HFFc6 (cell line): ENCODE results near the gene DUSP22. TPM values are rescaled to one million over a fixed set of nuclear protein-coding genes. Genes with fewer than 3 reads are reported as not detected.

Source experiments
- DNase-seq: peaks from one replicate; pipeline ENCODE4 v3.0.0-alpha.2; 2018
- H3K27ac Mint-ChIP-seq: 2 replicates; pipeline ENCODE4 v1.8.0; 2020; ENCODE audit warnings: mild to moderate bottlenecking, mixed read lengths
- H3K27me3 Mint-ChIP-seq: 2 replicates; pipeline ENCODE4 v1.8.0; 2021; ENCODE audit warnings: mild to moderate bottlenecking, moderate library complexity, mixed read lengths; ENCODE audit not compliant: insufficient read depth
- H3K36me3 Mint-ChIP-seq: 2 replicates; pipeline ENCODE4 v1.8.0; 2021; ENCODE audit warnings: low read depth, mixed read lengths
- H3K4me1 Mint-ChIP-seq: 2 replicates; pipeline ENCODE4 v1.8.0; 2020; ENCODE audit warnings: low read depth, mixed read lengths
- H3K4me3 Mint-ChIP-seq: 2 replicates; pipeline ENCODE4 v1.8.0; 2020; ENCODE audit warnings: mild to moderate bottlenecking, moderate library complexity, mixed read lengths
- H3K9me3 Mint-ChIP-seq: 2 replicates; pipeline ENCODE4 v1.8.0; 2020; ENCODE audit warnings: mild to moderate bottlenecking, mixed read lengths
- CTCF ChIP-seq: fragments of 200-600 bp; sonication (generic); IDR thresholded peaks from 2 replicates; pipeline ENCODE4 v1.5.0; 2021; ENCODE audit warnings: antibody characterized with exemption, mild to moderate bottlenecking
- total RNA-seq, 6 experiments: library from RNA; stranded (reverse); fragmentation: NEBNext Ultra II Directional; extraction: Animal tissue kit (Norgen Biotek cat#: 25700); gene quantifications; 2 replicates in 1 of 6; 3 replicates in 5 of 6; pipeline ENCODE4 v1.2.3, GENCODE V29; 2021

The DUSP22 gene
- total RNA-seq, 6 experiments from 2014 or later, result 6.8 to 11.9 (median 9.2) TPM

DNA sequence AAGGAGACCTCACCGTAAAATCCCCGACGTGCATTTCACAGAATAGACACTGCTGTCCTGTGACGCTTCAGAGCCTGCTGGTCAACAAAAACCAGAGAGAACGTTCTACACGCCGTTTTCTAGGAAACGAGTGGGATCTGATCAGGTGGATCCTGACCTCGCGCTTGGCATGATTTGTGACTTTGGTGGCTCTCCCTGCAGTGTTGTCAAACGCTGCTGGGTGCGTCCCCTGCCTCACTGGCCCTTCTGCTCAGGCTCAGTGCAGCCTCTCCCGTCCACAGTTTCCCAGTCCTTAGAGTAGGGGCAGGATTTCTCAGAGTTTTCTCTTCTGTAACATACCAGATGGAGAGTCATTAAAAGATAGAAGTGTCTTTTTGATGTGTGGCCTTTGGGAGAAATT lies 71.6 kb downstream of the DUSP22 start:
- H3K9me3 Mint-ChIP-seq, result peaks cover 21% of the 10 kb centered on the region

DNA sequence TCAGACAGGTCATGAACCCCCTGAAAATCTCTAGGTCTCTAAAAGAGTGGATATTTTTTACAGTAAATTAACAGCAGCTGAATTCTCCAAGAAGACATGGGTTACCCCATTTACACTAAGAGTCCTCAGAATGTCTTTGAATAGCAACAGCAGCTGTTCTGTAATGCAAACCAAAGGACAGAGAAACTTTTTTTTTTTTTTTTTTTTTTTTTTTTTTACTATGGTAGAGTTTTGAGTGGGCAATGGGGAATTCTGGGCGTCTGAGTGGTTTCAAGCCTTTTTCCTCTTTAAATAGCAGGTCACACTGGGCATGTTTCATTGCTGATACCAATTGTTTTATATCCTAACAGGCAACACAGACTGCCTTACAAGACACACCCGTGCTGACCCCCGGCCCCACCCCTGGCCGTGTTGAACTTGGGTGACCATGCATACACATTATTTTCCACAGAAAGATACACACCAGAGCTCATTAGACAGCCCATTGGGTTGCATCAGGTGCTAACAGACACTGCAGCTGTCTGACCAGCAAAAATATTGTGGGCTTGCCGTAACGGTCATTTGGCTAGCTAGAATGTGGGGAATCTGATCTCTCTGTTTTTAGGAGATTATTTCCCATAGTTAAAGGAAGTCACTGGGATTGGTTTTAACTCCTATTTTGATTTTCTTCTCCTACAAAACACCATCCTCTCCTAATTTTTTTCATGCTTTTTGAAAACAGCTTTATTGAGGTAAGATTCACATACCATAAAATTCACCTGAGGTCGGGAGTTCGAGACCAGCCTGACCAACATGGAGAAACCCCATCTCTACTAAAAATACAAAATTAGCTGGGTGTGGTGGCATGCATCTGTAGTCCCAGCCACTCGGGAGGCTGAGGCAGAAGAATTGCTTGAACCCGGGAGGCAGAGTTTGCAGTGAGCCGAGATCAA lies 72.6 kb downstream of the DUSP22 start:
- no peak for TF ChIP-seq CTCF
- Mint-ChIP-seq H3K27me3 (peaks cover 5% of the 10 kb centered on the region), H3K36me3 (peaks cover 7% of the 10 kb centered on the region; the same call in 1 of the 2 replicates), H3K9me3 (peaks cover 21% of the 10 kb centered on the region), H3K4me1 (no peaks in the 10 kb centered on the region), H3K27ac (no peak overlapping the region), H3K4me3 (no peak overlapping the region)
- DNase-seq, result no peak

More for the DNA sequence above, 71.6 kb downstream of the DUSP22 start:
- Mint-ChIP-seq H3K27ac (no peak overlapping the region), H3K36me3 (peaks cover 7% of the 10 kb centered on the region; the same call in 1 of the 2 replicates), H3K4me1 (no peaks in the 10 kb centered on the region), H3K4me3 (no peak overlapping the region), H3K27me3 (peaks cover 2% of the 10 kb centered on the region)
- no peak for TF ChIP-seq CTCF
- DNase-seq, result no peak

GRCh38 chr6:365835-366234 lies 73.5 kb downstream of the DUSP22 start:
- Mint-ChIP-seq H3K27ac (no peak overlapping the region), H3K4me1 (no peaks in the 10 kb centered on the region), H3K9me3 (peaks cover 21% of the 10 kb centered on the region), H3K4me3 (no peak overlapping the region), H3K36me3 (peaks cover 7% of the 10 kb centered on the region; the same call in 1 of the 2 replicates), H3K27me3 (peaks cover 10% of the 10 kb centered on the region)
- no peak for DNase-seq
- TF ChIP-seq CTCF, result no peak

- TF ChIP-seq CTCF, result no peak
- Mint-ChIP-seq H3K27ac (no peak overlapping the region), H3K4me1 (no peaks in the 10 kb centered on the region), H3K36me3 (peaks cover 7% of the 10 kb centered on the region; the same call in 1 of the 2 replicates), H3K4me3 (no peak overlapping the region), H3K27me3 (peaks cover 10% of the 10 kb centered on the region), H3K9me3 (peaks cover 21% of the 10 kb centered on the region)
- DNase-seq, result no peak
Observed at GRCh38 chr6:366389-367297, 74.4 kb downstream of the DUSP22 start.

DNA sequence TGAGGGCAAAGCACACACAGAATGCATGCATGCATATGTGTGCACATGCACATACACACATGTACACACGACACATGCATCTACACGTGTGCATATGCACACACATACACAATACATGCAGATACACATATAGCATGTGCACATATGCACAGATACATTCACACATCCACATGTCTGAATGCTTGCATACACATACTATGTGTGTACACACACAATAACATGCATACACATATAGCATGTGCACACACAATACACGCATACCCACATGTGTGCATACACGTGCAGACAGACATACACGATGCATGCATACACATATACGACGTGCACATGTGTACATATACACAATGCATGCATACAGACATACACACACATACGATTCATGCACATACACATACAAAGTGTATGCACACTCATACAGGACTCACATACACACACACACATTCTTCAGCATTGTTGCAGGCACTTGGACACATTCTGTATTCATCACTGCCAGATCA lies 75.1 kb downstream of the DUSP22 start:
- no peak overlapping the region for H3K4me3 Mint-ChIP-seq
- H3K27me3 Mint-ChIP-seq, result peaks cover 10% of the 10 kb centered on the region
- H3K9me3 Mint-ChIP-seq, result peaks cover 20% of the 10 kb centered on the region

More for the DNA sequence above, 75.1 kb downstream of the DUSP22 start:
- no peak overlapping the region for H3K27ac Mint-ChIP-seq
- peaks cover 7% of the 10 kb centered on the region; the same call in 1 of the 2 replicates for H3K36me3 Mint-ChIP-seq
- no peaks in the 10 kb centered on the region for H3K4me1 Mint-ChIP-seq
- TF ChIP-seq CTCF, result no peak
- DNase-seq, result no peak
